Measurements from ENCODE around the gene SOX18.

The SOX18 gene

DNA sequence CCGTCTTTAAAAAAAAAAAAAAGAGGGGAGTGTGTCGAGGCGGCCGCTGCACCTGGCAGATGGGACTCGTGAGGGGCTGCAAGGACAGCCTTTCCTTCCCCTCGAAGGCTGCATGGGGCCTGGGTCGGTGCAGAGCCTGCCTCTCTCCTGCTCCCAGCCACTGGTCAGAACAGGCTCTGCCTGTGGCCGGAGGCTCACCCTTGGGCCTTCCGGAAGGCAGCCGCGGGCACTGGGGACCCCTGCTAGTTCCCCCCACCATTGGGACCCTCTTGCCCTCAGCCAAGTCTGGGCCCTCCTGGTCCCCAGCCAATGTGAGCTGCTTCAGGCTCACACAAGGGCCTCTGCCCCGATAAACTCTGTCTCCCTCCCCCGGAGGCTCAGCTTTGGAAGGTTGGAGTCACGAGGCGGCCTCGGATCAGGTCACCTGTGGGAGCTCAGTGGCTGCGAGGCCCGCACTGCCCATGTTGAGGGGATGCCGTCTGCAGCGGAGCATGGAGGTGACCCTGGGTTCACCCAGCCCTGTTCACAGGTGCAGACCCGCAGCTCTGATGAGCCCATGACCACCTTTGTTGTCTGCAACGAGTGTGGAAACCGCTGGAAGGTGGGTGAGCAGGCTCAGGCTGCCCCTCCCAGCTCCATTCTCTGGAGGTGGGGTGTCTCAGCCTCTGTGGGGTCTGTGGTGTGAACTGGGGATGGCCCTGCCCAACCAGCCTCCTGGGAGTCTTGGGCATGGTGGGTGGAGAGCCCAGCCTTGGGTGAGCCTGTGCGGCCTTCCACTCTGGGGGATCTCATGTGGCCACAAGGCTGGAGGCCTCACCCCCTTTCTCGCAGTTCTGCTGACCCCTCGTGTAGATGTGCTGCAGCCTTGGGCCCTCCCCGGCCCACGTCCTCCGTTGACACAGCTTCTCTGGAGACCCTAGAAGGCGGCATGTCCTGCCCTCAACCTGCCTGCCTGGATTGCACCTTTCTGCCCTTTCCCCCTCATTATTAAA is 22.2 kb upstream of the SOX18 start:
- intact Hi-C loops (cut with DNase I): no loop called here

DNA sequence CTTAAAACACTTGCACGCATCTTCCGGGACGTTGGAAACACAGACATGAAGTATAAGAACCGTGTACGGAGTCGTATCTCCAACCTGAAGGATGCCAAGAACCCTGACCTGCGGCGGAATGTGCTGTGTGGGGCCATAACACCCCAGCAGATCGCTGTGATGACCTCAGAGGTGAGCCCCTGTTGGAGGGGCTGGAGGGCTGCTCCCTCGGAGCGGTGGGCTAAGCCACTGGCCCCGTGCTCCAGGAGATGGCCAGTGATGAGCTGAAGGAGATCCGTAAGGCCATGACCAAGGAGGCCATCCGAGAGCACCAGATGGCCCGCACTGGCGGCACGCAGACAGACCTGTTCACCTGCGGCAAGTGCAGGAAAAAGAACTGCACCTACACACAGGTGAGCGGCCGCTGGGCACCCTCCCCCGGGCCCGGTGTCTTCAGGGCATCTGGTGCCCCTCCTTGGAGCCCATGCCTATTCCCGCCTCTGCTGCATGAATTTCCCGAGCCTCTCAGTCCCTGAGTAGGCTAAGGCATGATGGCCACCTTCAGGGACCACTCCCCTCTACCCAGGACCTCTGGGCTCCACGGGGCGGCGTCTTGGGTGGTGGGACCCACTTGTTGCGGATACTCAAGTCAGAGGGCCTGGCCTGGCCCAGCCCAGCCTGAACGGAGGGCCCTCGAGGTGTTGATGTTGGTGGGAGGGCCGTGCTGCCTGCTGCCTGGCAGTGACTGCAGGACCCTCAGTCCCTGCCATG is 21.0 kb upstream of the SOX18 start:
- no peak for DNase-seq
- intact Hi-C loops (cut with DNase I): no loop called here

More for the DNA sequence above, 22.2 kb upstream of the SOX18 start:
- DNase-seq: no peak

DNA sequence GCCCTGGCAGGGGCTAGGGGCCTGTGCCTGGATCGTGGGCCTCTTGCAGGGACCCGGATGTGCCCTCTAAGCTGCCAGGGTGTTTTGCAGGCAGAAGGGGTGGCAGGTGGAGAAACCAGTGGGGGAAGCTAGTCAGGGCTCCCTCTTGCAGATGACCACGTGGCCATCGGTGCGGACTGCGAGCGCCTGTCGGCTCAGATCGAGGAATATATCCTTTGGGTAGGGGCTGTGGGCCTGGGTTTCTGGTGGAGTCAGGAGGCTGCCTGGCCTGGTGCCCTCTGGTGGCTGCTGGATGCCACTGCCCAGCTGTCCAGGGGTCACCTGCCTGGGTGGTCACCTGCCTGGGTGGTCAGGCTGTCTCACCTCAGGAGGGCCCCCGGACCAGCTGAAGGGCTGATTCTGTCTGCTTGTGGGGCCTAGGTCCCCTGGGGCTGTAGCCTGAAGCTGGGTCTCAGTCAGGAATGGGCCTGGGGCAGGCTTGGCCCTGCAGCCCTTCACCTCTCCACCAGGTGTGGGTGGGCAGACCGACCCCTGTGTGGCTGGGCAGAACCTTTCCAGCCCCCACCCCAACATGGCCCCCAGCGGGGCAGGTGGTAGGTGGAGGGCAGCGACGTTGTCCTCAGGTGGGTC is 20.3 kb upstream of the SOX18 start:
- peak in 1 of 42 donors; percentile 54 for DNase-seq
- intact Hi-C loops (cut with DNase I): no loop called here

DNA sequence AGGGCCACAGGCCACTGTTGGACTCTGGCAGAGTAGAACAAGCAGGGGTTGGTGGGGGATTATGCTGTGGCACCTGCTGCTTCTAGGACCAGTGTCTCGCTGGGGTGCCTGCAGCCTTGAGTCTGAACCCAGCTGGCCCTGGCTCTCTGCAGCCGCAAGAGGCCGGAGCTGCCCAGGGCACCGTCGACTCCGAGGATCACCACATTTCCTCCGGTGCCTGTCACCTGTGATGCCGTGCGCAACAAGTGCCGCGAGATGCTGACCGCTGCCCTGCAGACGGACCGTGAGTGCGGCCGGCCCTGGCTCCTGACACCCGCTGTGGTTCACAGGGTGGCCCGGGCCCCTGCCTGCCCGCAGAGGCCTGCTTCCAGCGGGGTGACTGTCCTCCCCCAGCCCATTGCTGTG is 19.8 kb upstream of the SOX18 start:
- intact Hi-C loops (cut with DNase I): no loop called here
- no peak for DNase-seq

DNA sequence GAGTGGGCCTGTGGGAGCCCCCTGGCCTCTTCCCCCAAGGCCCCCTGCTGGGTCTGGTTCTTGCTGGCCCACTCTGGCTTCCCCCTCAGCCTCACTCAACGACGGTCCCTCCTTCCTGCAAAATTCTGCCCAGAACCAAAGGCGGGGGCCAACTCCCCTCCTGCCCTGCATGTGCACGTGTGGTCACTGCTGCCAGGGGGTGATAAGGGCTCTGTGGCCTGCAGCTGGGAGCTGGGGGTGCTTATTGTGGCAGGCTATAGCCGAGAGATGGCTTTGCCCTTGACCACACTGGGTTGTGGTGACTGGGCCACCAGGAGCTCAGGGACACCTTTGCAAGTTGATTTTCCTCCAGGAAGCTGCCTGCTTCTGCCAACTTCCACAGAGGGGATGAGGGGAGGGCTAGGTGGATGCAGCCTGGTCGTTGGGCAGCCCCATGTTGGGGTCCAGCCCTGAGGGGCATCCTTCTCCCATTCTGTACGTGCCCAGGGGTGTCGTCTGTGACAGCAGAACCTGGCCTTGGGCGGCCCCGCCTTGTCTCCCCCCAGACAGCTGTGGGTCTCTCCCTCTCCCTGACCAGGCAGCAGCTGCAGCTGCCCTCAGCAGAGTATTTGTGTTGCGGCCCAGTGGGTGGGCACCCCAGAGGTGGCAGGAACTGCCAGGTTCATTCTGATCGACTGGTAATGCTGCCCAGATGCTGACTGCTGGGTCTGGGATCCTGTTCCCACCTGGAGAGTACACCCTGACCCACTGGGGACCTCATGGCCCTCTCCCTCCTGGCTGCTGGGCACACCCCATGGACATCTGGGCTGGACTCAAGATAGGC is 19.2 kb upstream of the SOX18 start:
- intact Hi-C loops (cut with DNase I): no loop called here
- no peak for DNase-seq

DNA sequence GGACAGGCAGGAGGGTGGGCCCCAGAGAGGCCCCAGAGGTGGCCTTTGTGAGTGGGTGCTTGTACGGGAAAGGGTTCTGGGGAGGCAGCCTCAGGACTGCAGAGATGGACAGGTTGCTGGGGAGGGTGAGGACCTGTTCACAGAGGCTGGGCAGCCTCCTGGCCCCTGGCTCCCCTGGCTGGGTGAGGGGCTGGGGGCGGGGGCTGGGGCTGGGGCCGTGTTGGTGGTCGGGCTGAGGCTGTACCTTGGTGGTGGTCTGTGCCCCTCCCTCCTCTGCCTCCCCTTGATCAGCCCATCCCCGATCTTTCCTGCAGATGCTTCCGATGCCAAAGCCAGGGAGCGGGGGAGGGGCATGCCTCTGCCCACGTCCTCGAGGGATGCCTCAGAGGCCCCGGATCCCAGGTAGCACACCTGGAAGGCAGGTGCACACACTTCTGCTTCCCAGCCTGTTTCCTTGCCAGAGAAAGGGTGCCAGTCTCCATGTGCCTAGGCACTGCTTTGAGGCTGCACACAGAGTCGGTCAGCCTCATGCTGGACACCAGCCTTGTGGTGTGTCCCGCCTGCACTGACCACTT is 18.4 kb upstream of the SOX18 start:
- intact Hi-C loops (cut with DNase I): no loop called here

DNA sequence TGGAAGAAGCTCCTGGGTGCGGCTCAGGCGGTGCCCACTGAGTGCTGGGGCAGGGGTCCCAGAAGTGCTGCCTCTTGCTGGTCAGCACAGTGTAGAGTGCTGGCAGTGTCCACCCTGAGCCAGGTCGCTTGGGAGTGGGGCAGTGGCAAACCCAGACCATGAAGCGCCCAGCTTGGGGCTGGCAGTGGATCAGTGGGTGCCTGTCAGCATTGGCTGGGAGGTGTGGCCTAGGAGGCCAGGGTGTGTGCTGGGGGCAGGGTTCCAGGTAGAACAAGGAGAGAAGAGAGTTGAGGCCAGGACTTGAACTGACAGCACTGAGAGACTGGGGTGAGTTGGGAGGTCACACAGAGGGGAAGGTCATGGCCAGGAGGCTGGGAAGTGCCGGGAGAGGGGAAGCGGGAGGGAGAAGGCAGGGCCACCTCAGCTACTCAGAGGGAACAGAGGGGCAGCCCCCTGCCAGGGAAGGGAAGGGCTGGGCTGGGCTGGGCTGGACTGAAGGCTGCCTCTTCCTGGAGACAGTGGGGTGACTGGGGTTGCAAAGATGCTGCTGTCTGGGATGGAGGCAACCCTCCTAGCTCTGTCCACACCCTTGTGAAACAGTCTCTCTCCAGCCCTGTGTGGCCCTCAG is 17.7 kb upstream of the SOX18 start:
- DNase-seq: no peak
- intact Hi-C loops (cut with DNase I): no loop called here

More for the DNA sequence above, 18.4 kb upstream of the SOX18 start:
- DNase-seq: no peak

DNA sequence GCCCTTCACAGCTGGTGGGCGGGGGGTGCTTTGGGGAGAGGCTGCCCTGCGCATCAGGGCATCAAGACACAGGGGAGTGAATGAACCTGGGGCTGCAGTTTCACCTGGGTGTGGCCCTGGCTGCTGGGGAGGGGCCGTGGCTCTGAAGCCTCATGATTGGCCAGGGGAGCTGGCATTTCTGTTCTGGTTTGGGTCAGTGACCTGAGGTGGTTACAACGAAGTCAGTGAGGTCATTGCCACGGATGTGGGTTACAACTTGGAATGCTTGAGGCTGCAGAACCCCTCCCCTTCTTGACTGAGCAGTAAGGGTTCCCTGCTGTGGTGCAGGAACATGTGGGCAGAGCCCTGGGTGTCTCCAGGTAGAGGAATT is 16.5 kb upstream of the SOX18 start:
- intact Hi-C loops (cut with DNase I): no loop called here
- DNase-seq: no peak

DNA sequence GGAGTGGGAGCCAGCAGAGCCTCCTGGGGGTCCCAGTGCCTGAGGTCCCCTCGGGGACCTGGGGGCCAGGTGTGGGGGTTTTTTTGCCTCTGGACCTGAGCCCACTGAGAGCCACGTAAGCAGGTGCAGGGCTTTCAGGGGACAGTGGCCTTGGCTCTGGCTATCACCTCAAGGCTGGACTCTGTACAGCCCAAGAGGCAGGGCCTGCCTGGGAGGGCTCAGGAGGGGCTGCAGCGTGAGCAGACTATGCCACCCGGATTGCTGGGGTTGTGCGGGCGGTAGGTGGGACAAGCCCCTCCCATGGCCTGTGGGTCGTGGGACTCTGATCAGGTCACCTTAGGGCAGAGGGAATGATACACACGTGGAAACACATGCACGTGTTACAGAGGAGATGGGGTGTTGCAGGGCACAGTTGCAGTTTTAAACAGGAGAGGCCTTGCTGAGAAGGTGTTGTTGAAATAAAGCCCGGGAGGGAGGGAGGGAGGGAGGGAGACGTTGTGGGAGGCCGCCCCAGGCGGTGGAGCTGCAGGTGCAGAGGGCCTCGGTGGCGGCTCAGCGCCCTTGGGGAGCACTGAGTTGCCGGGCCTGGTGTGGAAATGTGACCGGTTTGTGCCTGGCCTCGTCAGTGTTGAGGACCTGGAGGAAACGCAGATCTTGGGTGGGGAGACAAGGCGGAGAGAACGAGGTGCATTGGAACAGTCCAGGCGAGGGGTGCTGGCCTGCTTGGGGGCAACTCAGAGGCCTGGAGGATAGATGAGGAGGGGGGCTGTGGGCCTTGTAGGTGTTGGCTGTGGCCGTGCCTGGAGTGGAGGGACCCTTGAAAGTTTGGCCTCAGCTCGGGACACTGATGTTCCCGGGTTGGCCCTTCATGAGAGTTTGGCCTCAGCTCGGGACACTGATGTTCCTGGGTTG is 15.9 kb upstream of the SOX18 start:
- DNase-seq: no peak
- intact Hi-C loops (cut with DNase I): no loop called here

DNA sequence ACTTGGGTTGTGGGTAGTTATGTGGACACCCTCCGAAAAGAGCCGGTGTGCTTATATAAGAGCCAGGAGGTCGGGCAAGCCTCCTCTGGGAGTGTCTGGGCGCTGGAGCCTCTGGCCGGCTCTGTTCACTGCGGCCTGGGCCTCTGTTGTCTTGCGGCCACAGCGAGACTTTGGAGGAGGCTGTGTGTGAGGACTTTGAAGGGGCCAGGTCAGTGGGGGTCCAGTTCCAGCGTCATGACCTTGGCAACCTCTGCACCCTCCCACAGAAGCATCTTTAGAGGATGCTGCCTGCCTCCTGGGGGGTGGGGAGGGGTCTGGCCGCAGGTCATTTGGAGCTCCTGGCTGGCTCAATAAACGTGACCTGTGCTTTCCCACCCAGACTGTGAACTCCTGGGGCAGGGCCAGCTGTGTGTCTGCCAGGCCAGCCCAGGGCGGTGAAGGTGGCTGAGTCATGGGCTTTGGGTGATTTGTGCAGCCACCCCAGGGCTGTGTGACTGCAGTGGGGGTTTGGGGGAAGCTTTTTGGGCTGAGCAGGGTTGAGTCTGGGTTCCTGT is 14.8 kb upstream of the SOX18 start:
- no peak for DNase-seq
- intact Hi-C loops (cut with DNase I): loop anchor here (5.0 kb wide), 1 partner anchor 107 kb away; the partner anchor contains the start of gene UCKL1

DNA sequence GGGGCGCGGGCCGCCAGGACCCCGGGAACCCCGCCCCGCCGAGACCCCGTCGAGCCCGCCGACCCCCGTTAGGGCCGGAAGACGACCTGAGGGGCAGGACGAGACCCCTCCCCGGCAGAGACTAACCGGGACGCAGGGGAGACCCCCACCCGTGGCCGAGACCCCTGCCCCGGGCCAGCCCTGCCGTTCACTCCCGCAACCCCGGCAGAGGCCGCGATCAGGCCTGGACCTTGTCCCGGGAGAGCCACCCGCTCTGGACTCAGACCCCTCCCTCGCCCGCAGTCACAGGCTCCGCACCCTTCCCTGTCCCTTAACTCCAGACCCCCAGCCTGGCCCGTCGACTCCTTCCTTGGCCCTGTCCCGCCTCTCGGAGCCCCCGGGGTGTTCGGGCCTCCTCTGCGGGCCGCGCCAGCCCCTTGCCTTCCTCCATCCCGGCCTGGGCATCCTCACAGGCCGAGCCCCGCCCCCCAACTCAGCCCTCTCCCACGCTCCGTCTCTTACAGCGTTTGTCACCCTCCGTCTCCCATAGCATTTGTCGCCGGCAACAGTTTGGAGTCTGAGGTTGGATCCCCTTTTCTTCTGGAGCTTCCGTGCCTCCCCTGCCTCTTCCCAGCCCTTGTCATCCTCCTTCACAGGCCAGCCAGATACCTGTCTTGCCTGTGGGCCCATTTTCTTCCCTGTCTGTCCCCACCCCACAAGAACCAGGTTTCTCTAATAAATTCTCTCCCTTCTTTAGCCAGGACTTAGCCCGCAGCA is 14.1 kb upstream of the SOX18 start:
- intact Hi-C loops (cut with DNase I): loop anchor here (5.0 kb wide), 1 partner anchor 106 kb away; the partner anchor contains the start of gene UCKL1
- peak in 34 of 42 donors; percentile 31 to 80 (median 58) for DNase-seq

DNA sequence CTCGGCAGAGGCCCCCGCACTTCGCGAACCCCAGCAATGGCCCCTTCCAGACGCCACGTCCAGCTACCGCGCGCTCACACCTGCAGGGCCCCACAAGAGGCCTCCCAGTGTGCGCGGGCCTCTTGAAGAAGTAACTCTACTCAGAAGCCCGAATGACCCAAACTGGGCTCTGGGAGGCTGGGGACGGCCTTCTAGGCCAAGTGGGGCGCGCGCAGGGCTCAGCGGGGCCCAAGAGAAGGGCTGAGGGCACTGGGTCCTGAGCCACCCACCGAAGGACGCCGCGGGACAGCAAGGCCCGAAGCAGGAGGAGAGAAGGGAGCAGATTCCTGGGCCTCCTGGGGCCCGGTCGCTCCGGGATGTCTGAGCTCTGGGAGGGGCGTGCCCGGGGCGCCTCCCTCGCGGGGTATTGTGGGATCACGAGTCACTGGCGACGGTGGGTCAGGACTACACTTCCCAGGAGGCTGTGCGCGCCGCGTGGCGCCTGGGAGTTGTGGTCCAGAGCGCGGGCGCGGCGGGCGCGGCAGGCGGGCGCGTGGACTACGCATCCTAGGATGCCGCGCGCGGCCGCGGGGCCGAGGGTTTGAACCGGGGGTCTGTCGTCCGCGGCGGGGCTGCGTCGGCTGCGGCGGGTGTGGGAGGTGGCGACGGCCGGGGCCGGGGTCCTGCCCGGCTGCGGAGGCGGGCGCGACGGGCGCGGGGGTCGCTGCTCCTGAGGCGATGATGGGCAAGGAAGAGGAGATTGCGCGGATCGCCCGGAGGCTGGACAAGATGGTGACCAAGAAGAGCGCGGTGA is 13.4 kb upstream of the SOX18 start, which contains the start of gene TCEA2:
TCEA2 (plus strand) TSS at position 603 of the 793 bp plus-strand sequence; CDS start at position 718, 115 bp downstream.
- DNase-seq: peak; percentile 96 to 100 (median 99)
- intact Hi-C loops (cut with DNase I): loop anchor here (5.0 kb wide), 1 partner anchor 105 kb away; the partner anchor contains the start of gene UCKL1

DNA sequence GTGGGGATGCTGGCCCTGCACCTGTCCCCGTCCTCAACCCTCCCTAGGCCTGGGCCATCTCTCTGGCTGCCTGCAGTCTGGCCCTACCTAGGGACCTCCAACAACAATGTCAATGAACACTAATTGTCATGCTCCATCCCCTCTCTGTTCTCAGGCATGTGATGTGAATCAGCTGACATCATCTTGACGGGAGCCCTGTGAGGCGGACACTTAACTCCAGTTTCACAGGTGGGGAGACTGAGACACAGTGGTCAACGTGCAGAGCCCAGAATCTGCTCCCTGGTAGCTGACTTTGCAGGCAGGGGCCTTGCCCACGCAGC is 12.8 kb upstream of the SOX18 start:
- intact Hi-C loops (cut with DNase I): loop anchor here (5.0 kb wide), 1 partner anchor 105 kb away; the partner anchor contains the start of gene UCKL1
- peak in 5 of 42 donors; percentile 32 to 50 (median 37) for DNase-seq

DNA sequence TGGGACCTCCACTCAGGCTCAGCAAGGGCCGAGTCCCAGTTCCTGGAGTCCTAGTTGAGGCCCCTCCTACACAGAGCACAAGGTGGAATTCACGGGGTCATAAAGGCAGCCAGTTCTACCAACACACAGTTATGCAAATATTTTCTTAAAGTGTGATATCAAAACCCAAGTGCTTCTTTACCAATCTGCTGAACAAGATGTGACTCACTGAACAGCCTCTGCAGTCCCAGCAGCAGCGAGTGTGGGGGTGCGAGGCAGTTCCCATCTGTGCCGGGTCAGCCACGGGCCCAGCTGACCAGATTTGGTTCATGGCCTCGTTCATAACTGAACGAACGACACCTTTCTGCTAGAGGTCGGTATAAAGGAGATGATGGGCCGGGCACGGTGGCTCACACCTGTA is 9.1 kb upstream of the SOX18 start:
- DNase-seq: peak in 22 of 42 donors; percentile 32 to 81 (median 55)
- intact Hi-C loops (cut with DNase I): no loop called here
